Measurements from ENCODE around the gene E2F6.

The E2F6 gene

GRCh38 chr2:11514081-11514730 is 48.2 kb upstream of the E2F6 start:
- Histone ChIP-seq H3K36me3 (ENCODE audit: insufficient read depth, low read length) (no peaks in the 10 kb centered on the region), H3K27ac (ENCODE audit: low read length) (no peak overlapping the region), H3K27me3 (ENCODE audit: insufficient read depth, low read length, poor library complexity) (no peaks in the 10 kb centered on the region), H3K4me3 (ENCODE audit: low read depth in 1 of 2, low read length in 2 of 2) (no peak overlapping the region), H3K9ac (ENCODE audit: low read depth, low read length) (no peak overlapping the region), H3K4me2 (ENCODE audit: insufficient read depth, low read length) (no peak overlapping the region), H4K20me1 (ENCODE audit: insufficient read depth, low read length) (no peaks in the 10 kb centered on the region), H2AFZ (ENCODE audit: low read depth, low read length) (no peak overlapping the region), H3K9me3 (ENCODE audit: insufficient read depth, low read length, severe bottlenecking) (no peaks in the 10 kb centered on the region), H3K4me1 (ENCODE audit: insufficient read depth, low read length) (no peaks in the 10 kb centered on the region), H3K79me2 (ENCODE audit: insufficient read depth, low read length) (no peaks in the 10 kb centered on the region)
- TF ChIP-seq CTCF (IDR thresholded peaks at IDR 0.05; ENCODE audit: borderline replicate concordance, extremely low read depth, low read length, poor library complexity, severe bottlenecking) (no peak), EZH2 (IDR thresholded peaks at IDR 0.05; ENCODE audit: borderline replicate concordance, low read depth, low read length, severe bottlenecking) (no peak)
- DNase-seq = no peak
- no peak for ATAC-seq (ENCODE audit: insufficient read depth, low read depth)

DNA sequence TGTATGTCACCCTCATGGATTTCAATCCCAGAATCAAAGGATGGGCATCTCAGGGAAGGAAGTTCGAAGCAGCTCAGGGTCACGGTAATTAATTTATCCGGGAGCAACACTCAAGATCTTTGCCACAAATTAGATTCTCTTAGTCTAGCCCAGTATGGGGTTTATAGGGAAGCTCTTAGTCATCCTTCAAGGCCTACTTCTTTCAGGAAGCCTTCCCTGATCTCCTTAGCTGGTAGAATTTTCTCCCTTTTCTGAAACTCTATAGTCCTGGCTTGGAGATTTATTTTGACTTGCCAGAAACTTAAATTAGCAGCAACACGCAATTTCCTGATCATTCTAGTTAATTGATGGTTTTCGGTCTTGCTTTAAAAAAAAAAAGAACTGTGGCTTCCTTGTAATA is 47.4 kb upstream of the E2F6 start:
- Histone ChIP-seq H2AFZ (ENCODE audit: low read depth, low read length) (no peak overlapping the region), H3K9ac (ENCODE audit: low read depth, low read length) (no peak overlapping the region), H3K27me3 (ENCODE audit: insufficient read depth, low read length, poor library complexity) (no peaks in the 10 kb centered on the region), H3K27ac (ENCODE audit: low read length) (no peak overlapping the region), H3K36me3 (ENCODE audit: insufficient read depth, low read length) (no peaks in the 10 kb centered on the region), H3K4me2 (ENCODE audit: insufficient read depth, low read length) (no peak overlapping the region), H4K20me1 (ENCODE audit: insufficient read depth, low read length) (no peaks in the 10 kb centered on the region), H3K9me3 (ENCODE audit: insufficient read depth, low read length, severe bottlenecking) (no peaks in the 10 kb centered on the region), H3K79me2 (ENCODE audit: insufficient read depth, low read length) (no peaks in the 10 kb centered on the region), H3K4me3 (ENCODE audit: low read depth in 1 of 2, low read length in 2 of 2) (no peak overlapping the region), H3K4me1 (ENCODE audit: insufficient read depth, low read length) (no peaks in the 10 kb centered on the region)
- ATAC-seq (ENCODE audit: insufficient read depth, low read depth) (no peak), DNase-seq (no peak)
- TF ChIP-seq CTCF (IDR thresholded peaks at IDR 0.05; ENCODE audit: borderline replicate concordance, extremely low read depth, low read length, poor library complexity, severe bottlenecking) (no peak), EZH2 (IDR thresholded peaks at IDR 0.05; ENCODE audit: borderline replicate concordance, low read depth, low read length, severe bottlenecking) (no peak)

- Histone ChIP-seq H4K20me1 (ENCODE audit: insufficient read depth, low read length) (no peaks in the 10 kb centered on the region), H3K27ac (ENCODE audit: low read length) (no peak overlapping the region), H3K79me2 (ENCODE audit: insufficient read depth, low read length) (no peaks in the 10 kb centered on the region), H3K4me1 (ENCODE audit: insufficient read depth, low read length) (no peaks in the 10 kb centered on the region), H3K27me3 (ENCODE audit: insufficient read depth, low read length, poor library complexity) (no peaks in the 10 kb centered on the region), H3K4me2 (ENCODE audit: insufficient read depth, low read length) (no peak overlapping the region), H3K4me3 (ENCODE audit: low read depth in 1 of 2, low read length in 2 of 2) (no peak overlapping the region), H3K9ac (ENCODE audit: low read depth, low read length) (no peak overlapping the region), H3K9me3 (ENCODE audit: insufficient read depth, low read length, severe bottlenecking) (no peaks in the 10 kb centered on the region), H3K36me3 (ENCODE audit: insufficient read depth, low read length) (no peaks in the 10 kb centered on the region), H2AFZ (ENCODE audit: low read depth, low read length) (no peak overlapping the region)
- no peak for DNase-seq
- TF ChIP-seq CTCF (IDR thresholded peaks at IDR 0.05; ENCODE audit: borderline replicate concordance, extremely low read depth, low read length, poor library complexity, severe bottlenecking) (no peak), EZH2 (IDR thresholded peaks at IDR 0.05; ENCODE audit: borderline replicate concordance, low read depth, low read length, severe bottlenecking) (no peak)
- ATAC-seq (ENCODE audit: insufficient read depth, low read depth) = no peak
Measured at GRCh38 chr2:11512431-11512830, 46.5 kb upstream of the E2F6 start.

All from DND-41 (cell line).